PFSK-1 (cell line): ENCODE data around the gene CCDC137.

Source experiments
- FOXP2 ChIP-seq: optimal IDR thresholded peaks from 2 replicates; pipeline ENCODE3; 2011; ENCODE audit warnings: borderline replicate concordance, control low read depth, inconsistent platforms; ENCODE audit not compliant: insufficient read depth; ENCODE audit errors: extremely low read length, extremely low read depth
- POLR2AphosphoS5 ChIP-seq: IDR thresholded peaks from 2 replicates; pipeline ENCODE4 v1.6.1; 2012; ENCODE audit warnings: low read depth, mild to moderate bottlenecking, control low read depth, low read length, moderate library complexity
- SIN3A ChIP-seq: IDR thresholded peaks from 2 replicates; pipeline ENCODE4 v1.6.1; 2012; ENCODE audit warnings: mild to moderate bottlenecking, low read length, moderate library complexity, borderline replicate concordance; ENCODE audit not compliant: insufficient read depth
- TAF1 ChIP-seq: IDR thresholded peaks from 2 replicates; pipeline ENCODE4 v1.6.1; 2012; ENCODE audit warnings: low read length, control low read depth, borderline replicate concordance; ENCODE audit not compliant: insufficient read depth
- TF ChIP-seq, protein P1 (sequence below), 2 experiments: IDR thresholded peaks; 2 replicates each; pipeline versions ENCODE4 v1.6.1 to v1.8.0; 2011 to 2012; ENCODE audit warnings: low read depth in 2 of 2, low read length in 2 of 2, control low read depth in 1 of 2, inconsistent platforms in 1 of 2, mild to moderate bottlenecking in 1 of 2, moderate library complexity in 1 of 2; ENCODE audit not compliant: insufficient read depth in 1 of 2

Gene CCDC137

GRCh38 chr17:81702934-81703746 is 36.6 kb downstream of the CCDC137 start, which contains the start of gene MRPL12:
MRPL12 (plus strand) TSS chr17:81703367; CDS start chr17:81703502, 135 bp downstream.
- peak; percentile 96 for TF ChIP-seq TAF1
- TF ChIP-seq POLR2AphosphoS5: peak; percentile 94
- peak; percentile 38; the same call in 1 of the 2 replicates for TF ChIP-seq SIN3A
- TF ChIP-seq FOXP2: no peak
- TF ChIP-seq, protein P1, sequence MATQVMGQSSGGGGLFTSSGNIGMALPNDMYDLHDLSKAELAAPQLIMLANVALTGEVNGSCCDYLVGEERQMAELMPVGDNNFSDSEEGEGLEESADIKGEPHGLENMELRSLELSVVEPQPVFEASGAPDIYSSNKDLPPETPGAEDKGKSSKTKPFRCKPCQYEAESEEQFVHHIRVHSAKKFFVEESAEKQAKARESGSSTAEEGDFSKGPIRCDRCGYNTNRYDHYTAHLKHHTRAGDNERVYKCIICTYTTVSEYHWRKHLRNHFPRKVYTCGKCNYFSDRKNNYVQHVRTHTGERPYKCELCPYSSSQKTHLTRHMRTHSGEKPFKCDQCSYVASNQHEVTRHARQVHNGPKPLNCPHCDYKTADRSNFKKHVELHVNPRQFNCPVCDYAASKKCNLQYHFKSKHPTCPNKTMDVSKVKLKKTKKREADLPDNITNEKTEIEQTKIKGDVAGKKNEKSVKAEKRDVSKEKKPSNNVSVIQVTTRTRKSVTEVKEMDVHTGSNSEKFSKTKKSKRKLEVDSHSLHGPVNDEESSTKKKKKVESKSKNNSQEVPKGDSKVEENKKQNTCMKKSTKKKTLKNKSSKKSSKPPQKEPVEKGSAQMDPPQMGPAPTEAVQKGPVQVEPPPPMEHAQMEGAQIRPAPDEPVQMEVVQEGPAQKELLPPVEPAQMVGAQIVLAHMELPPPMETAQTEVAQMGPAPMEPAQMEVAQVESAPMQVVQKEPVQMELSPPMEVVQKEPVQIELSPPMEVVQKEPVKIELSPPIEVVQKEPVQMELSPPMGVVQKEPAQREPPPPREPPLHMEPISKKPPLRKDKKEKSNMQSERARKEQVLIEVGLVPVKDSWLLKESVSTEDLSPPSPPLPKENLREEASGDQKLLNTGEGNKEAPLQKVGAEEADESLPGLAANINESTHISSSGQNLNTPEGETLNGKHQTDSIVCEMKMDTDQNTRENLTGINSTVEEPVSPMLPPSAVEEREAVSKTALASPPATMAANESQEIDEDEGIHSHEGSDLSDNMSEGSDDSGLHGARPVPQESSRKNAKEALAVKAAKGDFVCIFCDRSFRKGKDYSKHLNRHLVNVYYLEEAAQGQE (IDR thresholded peaks at IDR 0.05; ENCODE audit: insufficient read depth in 1 of 2, low read depth in 2 of 2, low read length in 2 of 2): peak; percentile 16 to 45; a peak in 1 of 4 replicates

DNA sequence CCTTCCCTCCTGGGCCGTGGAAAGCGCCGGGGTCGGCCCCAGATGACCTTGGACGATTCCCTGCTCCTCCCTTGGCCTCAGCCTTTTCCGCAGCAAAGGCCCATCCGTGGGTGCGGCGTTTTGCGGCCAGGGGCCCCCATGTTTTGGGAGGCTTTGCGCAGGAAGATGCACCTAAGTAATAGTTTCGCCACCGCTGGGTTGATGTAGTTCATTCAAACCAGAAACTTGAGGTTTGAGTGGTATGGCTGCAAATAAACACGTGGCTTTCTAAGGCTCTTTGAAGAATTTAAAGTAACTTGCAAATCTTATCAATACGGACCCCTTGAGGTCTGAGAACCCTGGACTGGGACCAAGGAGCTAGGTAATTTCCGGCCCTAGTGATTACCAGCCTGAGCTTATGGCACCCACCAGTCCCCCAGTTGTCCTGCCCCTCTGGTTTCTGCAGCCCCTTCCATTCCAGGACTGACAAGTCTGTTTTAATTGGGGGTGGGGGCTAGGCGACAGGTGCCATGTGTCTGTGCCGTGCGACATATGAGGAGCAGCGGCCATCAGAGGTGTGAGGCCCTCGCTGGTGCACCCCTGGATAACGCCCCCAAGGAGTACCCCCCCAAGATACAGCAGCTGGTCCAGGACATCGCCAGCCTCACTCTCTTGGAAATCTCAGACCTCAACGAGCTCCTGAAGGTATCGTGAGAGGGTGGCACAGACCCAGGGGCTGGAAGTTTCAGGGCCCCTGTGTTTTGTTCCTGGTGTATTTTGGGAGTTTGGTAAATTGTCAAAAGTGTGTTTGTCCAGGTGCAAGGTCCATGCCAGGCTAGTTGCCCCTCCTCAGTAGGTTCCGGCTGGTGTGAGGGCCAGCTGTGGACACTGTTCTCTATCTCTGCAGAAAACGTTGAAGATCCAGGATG is 37.5 kb downstream of the CCDC137 start:
- TF ChIP-seq FOXP2 (no peak), POLR2AphosphoS5 (0 out of 2 replicates have a peak, but pooled peaks have one; percentile 26)

DNA sequence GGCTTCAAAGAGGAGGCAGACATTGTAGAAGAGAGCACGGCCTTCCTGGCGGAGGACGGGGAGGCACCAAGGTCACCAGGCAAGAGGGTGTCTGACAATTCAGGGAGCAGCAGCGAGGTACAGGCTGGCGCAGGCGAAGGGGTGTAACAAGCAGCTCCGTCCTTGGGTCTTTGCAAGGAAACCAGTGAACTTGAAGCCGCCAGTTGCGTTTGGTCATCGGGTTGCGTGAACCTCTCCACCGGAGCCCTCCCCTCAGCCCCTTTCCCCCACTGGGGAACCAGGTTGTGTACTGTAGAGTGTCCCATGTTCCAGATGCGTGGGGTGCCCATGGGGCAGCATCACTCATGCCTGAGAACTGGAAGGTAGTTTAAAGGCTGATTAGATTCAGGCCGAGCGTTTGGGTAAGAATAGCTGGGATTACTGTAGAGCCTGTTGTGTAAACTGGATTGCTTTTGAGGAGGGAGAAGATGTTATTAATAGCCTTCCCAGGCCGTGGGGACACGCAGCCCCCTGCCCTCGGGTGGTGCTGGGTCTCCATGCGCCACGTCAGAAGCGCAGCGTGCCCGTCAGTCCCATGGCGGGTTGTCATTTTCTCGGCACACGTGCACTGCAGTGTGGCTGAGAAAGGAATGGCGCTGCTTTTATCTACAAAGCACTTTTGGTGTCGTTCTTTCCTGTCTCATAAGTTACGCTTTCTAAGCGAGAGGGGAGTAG is 39.1 kb downstream of the CCDC137 start:
- TF ChIP-seq POLR2AphosphoS5 (peak; percentile 24; the same call in 1 of the 2 replicates), SIN3A (no peak)

- TF ChIP-seq TAF1 (no peak), SIN3A (no peak)
Measured at GRCh38 chr17:81706232-81706611, 39.7 kb downstream of the CCDC137 start.

- TF ChIP-seq SIN3A: no peak
- no peak for TF ChIP-seq POLR2AphosphoS5
- TF ChIP-seq, protein P1 (IDR thresholded peaks at IDR 0.05; ENCODE audit: insufficient read depth in 1 of 2, low read depth in 2 of 2, low read length in 2 of 2): no peak
- TF ChIP-seq FOXP2: no peak
- no peak for TF ChIP-seq TAF1
Measured at GRCh38 chr17:81706757-81707624, 40.5 kb downstream of the CCDC137 start.

DNA sequence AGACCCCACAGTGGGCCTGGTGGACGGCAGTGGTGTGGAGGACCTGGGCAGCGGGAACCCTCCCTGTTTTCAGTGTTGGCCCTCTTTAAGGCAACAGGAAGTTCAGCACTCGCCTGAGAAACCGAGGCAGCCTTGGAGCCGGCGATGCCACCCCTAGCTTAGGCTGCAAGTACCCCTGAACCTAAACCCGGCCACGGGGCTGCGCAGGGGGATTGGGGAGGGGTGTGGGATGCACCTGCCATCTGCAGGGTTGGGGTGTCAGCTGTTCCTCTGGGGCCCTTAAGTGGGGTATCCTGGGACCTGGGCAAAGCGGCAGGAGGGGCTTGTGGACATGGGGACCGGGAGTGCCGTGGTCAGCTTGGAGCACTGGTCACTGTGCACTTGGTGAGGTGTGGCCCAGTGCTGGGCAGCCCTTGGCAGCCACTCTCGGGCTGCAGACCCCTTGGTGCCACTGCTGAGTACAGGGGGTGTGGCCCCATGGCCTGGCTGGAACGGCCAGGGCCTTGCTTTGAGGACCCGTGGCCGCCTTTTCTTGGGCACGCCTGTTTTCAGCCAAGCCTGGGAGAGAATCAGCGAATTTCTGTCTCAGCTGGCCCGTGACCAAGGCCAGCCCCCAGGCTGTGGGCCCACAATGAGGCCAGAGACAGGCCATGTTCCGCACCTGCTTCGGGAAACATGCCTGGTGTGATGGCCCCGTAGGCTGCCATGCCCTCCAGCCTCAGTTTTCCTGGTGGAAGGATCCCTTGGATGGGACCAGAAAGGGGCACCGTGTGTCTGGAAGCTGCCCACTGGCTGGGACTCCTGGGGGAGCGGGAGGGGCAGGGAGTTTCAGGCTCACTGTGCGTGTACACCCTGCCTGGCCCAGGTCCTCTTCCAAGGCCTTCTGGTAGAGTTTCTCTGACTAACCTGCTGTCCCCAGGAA is 41.4 kb downstream of the CCDC137 start:
- TF ChIP-seq FOXP2 (no peak), POLR2AphosphoS5 (peak; percentile 13; the same call in 1 of the 2 replicates), SIN3A (no peak), TAF1 (no peak)
- TF ChIP-seq, protein P1 (IDR thresholded peaks at IDR 0.05; ENCODE audit: insufficient read depth in 1 of 2, low read depth in 2 of 2, low read length in 2 of 2): no peak
